Stimulated activated CD4-positive, alpha-beta T cell treated with anti-CD3 and anti-CD28 coated beads, Interleukin-2, amount 100 ng/mL, for 24 hours (primary cell): ENCODE data around the gene ATP6V1G3.
A peak's percentile ranks its signal among the peaks of the same experiment; 100 is the strongest.

Experiments used
- DNase-seq, 2 donors: peaks; one replicate each; pipeline ENCODE4 v3.0.0-alpha.2; 2020

Gene ATP6V1G3

GRCh38 chr1:198541737-198542136 is 1.3 kb upstream of the ATP6V1G3 start:
- no peak for DNase-seq

- DNase-seq = no peak
These were observed 1.7 kb downstream of the ATP6V1G3 start for GRCh38 chr1:198538579-198539364.

DNA sequence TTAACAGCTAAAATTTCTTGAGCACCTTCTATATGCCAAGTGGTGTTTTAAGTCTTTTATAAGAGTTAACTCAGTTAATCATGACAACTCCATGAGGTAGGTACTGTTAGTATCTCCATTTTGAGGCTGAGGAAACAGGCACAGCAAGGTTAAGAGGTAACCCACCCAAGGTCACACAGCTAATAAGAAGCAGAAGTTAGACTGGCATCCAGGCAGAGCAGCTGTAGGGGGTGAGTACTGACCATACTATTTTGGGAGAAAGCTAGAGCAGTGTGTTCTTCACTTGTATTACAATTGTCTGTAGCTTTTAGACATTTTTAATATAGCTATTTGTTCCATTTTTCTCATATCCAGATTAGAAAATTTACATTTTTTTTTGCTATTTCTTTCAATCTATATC is 4.8 kb downstream of the ATP6V1G3 start:
- no peak for DNase-seq

- DNase-seq = no peak
These were observed 5.7 kb downstream of the ATP6V1G3 start for GRCh38 chr1:198534548-198535418.

- DNase-seq = no peak
These were observed 8.6 kb downstream of the ATP6V1G3 start for GRCh38 chr1:198531891-198532290.

DNA sequence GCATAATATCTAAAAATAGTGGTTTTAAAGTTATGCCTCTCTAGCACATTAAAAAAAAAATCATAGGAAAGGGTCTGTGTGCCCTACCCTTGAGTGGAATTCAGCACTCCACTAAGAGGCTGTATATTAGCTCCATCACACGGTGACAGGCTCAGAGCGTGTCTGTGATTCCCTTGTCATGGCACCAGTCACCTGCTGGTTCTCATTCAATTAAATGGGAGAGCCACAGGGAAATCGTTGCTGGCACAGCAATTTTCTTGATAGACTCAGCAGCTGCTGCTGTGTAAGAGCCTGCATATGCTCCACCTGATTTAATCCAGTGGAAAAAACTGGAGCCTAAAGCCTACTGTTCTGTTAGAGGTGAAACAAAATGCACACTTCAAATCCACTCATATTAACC is 9.5 kb downstream of the ATP6V1G3 start:
- DNase-seq = no peak

- DNase-seq = no peak
These were observed 11.1 kb downstream of the ATP6V1G3 start for GRCh38 chr1:198529414-198529813.

DNA sequence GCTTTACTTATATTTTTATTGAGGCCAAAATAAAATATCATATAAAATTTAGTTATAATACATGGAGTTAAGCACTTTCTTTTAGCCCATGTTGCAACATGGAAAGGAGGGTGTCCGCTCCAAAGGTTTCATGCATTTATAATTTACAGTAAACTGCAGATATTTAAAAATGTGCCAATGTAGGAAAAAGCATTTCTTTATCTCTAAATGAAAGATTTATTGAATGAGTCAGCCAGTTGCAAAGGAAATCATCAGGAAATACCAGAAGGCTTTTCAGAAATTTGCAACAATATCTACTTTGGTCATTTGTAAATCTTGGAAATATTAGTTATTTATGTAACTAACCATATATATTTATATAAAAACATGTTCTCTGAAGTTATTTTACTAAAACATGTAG is 12.1 kb downstream of the ATP6V1G3 start:
- DNase-seq = no peak

DNA sequence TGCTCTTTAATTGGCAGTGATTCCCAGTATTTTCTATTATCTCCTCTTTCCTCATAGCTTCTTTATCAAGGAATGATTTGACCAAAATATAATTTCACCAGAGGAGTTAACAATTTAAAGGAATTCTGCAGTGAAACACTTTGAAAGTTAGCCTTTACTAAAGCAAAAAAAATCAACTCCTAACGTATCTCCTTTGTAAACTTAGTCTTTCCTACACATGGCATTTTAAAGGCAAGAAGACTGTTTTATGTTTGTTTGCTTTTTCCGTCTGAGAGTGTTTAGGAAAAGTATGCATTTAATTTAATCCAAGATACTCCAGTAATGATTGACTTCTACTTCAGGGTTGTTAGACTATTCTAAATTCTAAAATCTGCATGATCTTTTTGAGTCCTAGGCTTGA is 15.9 kb downstream of the ATP6V1G3 start:
- DNase-seq = no peak

- peak; percentile 29 to 31 for DNase-seq
These were observed 16.4 kb downstream of the ATP6V1G3 start for GRCh38 chr1:198524127-198524526.

GRCh38 chr1:198523182-198523950 is 17.1 kb downstream of the ATP6V1G3 start:
- no peak for DNase-seq

DNA sequence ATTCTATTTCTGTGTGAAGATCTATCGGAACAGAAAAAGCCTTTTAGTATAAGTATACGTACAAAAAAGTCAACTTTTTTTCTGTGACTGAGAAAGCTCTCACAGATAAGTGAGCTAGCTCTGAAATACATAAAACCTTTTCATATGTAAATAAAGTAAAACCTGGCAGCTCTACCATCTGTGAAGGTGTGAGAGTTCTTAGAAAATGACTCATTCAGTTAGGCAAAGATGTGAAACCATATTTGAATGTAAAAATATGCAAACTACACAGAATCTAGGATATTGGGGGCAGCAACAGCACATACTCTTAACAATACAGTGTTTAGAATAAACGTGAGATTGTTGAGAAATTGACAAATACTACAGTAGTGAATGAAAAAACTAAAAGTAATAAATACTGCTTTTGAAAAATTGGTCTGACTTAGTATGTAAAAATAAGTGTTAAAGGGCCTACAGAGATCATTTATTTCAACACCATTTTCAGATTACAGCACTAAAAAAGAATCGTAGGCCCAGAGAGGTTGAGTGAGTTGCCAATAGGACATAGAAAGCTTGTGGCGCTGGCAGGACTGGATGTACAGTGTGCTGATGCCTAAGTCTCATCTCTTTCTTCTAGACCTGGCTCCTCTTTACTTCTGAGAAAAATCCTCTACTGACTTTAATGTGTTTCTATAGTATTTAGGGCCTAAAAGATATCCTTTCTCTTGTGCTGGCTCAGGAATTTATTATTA is 19.8 kb downstream of the ATP6V1G3 start:
- no peak for DNase-seq

DNA sequence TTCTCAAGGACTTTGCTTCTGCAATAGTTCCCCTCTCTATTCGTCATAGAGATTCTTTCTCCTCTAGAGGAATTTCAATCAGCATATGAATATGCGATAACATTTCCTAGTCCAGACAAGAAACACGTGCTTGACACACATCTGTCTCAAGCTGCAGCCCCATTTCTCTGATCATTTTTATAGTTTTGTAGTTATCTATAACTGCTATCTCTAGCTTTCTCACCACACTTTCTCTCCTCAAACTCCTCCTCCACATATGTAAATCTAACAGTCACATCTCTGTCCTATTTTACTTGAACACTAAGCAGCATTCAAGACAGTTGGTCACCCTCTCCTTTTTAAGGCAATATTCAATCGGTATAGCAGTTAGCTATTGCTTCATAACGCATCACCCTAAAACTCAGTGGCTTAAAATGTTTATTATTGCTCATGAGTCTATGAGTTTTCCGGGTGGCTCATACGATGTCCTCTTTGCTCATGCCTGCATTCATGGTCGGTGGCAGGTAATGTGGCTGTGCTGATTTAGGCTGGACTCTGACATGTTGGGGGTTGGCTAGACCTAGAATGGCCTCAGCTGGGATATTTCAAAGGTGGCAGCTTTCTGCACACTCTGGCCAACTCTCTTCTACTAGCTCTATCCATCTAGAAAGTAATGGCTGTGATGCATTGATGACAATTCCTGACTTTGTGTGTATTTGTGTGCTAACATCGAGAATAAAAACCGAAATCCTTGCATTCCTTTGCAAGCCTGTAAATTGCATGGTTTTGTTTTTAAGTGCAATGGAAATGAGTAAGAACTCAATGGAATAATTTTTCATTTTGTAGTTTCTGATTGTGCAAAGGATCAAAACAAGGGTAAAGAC is 20.6 kb downstream of the ATP6V1G3 start:
- DNase-seq = no peak

GRCh38 chr1:198517623-198518199 is 22.8 kb downstream of the ATP6V1G3 start:
- DNase-seq = no peak

DNA sequence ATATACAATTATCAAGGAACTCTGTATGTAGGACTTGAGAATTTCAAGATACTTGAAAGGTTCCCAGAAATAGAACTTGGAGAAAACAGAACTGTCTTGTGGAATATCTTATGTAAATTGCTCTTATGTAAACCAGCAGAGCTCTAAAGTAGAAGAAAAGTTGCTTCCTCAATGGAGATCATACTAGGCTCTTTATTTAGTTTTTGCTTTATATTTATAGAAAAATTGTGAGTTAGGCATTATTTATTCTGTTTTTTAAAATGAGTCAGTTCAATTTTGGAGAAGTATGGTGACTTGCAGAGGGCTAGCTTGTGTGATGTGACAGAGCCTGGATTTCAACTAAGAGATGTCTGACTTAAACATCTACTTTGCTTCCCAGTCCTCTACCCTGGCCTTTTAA is 40.4 kb downstream of the ATP6V1G3 start:
- DNase-seq = no peak

DNA sequence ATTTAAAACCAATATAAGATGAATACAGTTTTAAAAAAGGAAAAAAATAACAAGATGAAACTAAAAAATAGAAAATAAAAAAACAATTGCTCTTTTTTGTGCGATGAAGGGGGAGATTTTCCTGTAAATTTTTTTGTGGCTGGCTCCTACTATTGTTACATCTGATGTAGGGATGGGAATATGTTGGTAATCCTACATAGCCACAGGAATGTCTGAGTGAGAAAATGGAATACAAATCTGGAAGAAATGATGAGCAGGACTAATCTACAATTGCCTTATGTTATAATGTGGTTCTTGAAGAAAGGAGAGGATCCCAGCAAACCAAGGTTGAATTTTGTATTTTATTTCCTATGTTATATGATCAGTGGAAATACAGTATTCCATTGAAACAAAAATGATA is 40.9 kb downstream of the ATP6V1G3 start:
- DNase-seq = no peak

DNA sequence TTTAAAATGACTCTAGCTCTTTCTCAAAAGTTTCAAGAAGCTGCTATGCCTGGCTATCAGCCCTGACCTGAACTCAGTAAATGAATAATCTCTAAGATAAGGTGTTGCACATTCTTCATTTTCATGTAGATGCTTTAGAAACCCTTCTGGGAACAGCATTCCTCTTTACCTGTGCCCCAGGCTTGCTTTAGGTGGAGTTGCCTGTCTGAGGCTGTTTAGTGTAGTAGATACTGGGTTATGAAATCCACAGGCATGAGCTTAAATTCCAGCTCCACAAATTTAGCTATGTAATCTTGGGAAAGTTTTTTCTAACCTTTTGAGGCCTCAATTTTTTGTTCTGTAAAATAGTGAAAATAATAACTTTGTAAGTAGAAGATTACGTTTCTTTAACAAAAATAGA is 41.6 kb downstream of the ATP6V1G3 start:
- no peak for DNase-seq

- no peak for DNase-seq
These were observed 42.4 kb downstream of the ATP6V1G3 start for GRCh38 chr1:198498103-198498385.

- no peak for DNase-seq
These were observed 43.0 kb downstream of the ATP6V1G3 start for GRCh38 chr1:198497326-198498102.
